WTC11 (cell line): ENCODE data around the gene PCBP3.

ENCODE experiments used
- AFF4 ChIP-seq: sonication (generic); formaldehyde crosslinking; IDR thresholded peaks from 2 replicates; pipeline ENCODE4 v1.8.1; 2023; ENCODE audit warnings: mild to moderate bottlenecking, missing genetic modification reagents, borderline replicate concordance
- ATF3 ChIP-seq: sonication (generic); formaldehyde crosslinking; conservative IDR thresholded peaks from 2 replicates; pipeline ENCODE4 v1.8.1; 2022; ENCODE audit warnings: mild to moderate bottlenecking, missing genetic modification reagents
- GABPB1 ChIP-seq: sonication (generic); formaldehyde crosslinking; IDR thresholded peaks from 2 replicates; pipeline ENCODE4 v1.8.1; 2023; ENCODE audit warnings: mild to moderate bottlenecking, missing genetic modification reagents
- JUN ChIP-seq: sonication (generic); formaldehyde crosslinking; IDR thresholded peaks from 2 replicates; pipeline ENCODE4 v1.8.0; 2023; ENCODE audit warnings: mild to moderate bottlenecking, missing genetic modification reagents
- MYBL2 ChIP-seq: sonication (generic); formaldehyde crosslinking; IDR thresholded peaks from 2 replicates; pipeline ENCODE4 v1.8.1; 2023; ENCODE audit warnings: mild to moderate bottlenecking, moderate library complexity, missing genetic modification reagents
- NR3C1 ChIP-seq: sonication (generic); formaldehyde crosslinking; conservative IDR thresholded peaks from 2 replicates; pipeline ENCODE4 v1.8.1; 2023; ENCODE audit warnings: low read depth, mild to moderate bottlenecking, missing genetic modification reagents
- RELA ChIP-seq: sonication (generic); formaldehyde crosslinking; IDR thresholded peaks from 2 replicates; pipeline ENCODE4 v1.8.1; 2022; ENCODE audit warnings: missing genetic modification reagents, mild to moderate bottlenecking, borderline replicate concordance
- TF ChIP-seq, protein P1 (sequence below): sonication (generic); formaldehyde crosslinking; IDR thresholded peaks from 2 replicates; pipeline ENCODE4 v1.8.1; 2023; ENCODE audit warnings: mild to moderate bottlenecking, missing genetic modification reagents, moderate library complexity
- TF ChIP-seq, protein P2 (sequence below): fragments of 200-600 bp; IDR thresholded peaks from 2 replicates; pipeline ENCODE4 v1.8.0; 2022; ENCODE audit warnings: antibody characterized with exemption
- TF ChIP-seq, protein P3 (sequence below): sonication (generic); formaldehyde crosslinking; conservative IDR thresholded peaks from 2 replicates; pipeline ENCODE4 v1.8.1; 2023; ENCODE audit warnings: mild to moderate bottlenecking, low read depth, missing genetic modification reagents, moderate library complexity

- TF ChIP-seq ATF3 (CRISPR knock-in tag) (no peak), AFF4 (CRISPR knock-in tag) (no peak), JUN (CRISPR knock-in tag) (no peak), RELA (CRISPR knock-in tag) (no peak), GABPB1 (CRISPR knock-in tag) (no peak), MYBL2 (CRISPR knock-in tag) (no peak), NR3C1 (CRISPR knock-in tag) (no peak)
- TF ChIP-seq, protein P1, sequence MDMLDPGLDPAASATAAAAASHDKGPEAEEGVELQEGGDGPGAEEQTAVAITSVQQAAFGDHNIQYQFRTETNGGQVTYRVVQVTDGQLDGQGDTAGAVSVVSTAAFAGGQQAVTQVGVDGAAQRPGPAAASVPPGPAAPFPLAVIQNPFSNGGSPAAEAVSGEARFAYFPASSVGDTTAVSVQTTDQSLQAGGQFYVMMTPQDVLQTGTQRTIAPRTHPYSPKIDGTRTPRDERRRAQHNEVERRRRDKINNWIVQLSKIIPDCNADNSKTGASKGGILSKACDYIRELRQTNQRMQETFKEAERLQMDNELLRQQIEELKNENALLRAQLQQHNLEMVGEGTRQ (CRISPR knock-in tag): no peak
- TF ChIP-seq, protein P2, sequence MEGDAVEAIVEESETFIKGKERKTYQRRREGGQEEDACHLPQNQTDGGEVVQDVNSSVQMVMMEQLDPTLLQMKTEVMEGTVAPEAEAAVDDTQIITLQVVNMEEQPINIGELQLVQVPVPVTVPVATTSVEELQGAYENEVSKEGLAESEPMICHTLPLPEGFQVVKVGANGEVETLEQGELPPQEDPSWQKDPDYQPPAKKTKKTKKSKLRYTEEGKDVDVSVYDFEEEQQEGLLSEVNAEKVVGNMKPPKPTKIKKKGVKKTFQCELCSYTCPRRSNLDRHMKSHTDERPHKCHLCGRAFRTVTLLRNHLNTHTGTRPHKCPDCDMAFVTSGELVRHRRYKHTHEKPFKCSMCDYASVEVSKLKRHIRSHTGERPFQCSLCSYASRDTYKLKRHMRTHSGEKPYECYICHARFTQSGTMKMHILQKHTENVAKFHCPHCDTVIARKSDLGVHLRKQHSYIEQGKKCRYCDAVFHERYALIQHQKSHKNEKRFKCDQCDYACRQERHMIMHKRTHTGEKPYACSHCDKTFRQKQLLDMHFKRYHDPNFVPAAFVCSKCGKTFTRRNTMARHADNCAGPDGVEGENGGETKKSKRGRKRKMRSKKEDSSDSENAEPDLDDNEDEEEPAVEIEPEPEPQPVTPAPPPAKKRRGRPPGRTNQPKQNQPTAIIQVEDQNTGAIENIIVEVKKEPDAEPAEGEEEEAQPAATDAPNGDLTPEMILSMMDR: no peak
- TF ChIP-seq, protein P3, sequence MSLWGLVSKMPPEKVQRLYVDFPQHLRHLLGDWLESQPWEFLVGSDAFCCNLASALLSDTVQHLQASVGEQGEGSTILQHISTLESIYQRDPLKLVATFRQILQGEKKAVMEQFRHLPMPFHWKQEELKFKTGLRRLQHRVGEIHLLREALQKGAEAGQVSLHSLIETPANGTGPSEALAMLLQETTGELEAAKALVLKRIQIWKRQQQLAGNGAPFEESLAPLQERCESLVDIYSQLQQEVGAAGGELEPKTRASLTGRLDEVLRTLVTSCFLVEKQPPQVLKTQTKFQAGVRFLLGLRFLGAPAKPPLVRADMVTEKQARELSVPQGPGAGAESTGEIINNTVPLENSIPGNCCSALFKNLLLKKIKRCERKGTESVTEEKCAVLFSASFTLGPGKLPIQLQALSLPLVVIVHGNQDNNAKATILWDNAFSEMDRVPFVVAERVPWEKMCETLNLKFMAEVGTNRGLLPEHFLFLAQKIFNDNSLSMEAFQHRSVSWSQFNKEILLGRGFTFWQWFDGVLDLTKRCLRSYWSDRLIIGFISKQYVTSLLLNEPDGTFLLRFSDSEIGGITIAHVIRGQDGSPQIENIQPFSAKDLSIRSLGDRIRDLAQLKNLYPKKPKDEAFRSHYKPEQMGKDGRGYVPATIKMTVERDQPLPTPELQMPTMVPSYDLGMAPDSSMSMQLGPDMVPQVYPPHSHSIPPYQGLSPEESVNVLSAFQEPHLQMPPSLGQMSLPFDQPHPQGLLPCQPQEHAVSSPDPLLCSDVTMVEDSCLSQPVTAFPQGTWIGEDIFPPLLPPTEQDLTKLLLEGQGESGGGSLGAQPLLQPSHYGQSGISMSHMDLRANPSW (CRISPR knock-in tag): no peak
Observed at GRCh38 chr21:45875416-45875760, 231.9 kb downstream of the PCBP3 start.
